Measurements from ENCODE around the gene ALG10B.
"Not testable (repeated sequence)": the region's sequence is repeated elsewhere in the genome, so short reads cannot be mapped to it uniquely, and the experiment has no call there.

Gene ALG10B

GRCh38 chr12:38291160-38291559 lies 25.4 kb upstream of the ALG10B start:
- Histone ChIP-seq H3K9me3 (ENCODE audit: insufficient read depth, low read length) (no peaks in the 10 kb centered on the region), H3K27ac (ENCODE audit: low read depth, low read length) (no peak overlapping the region), H3K9ac (ENCODE audit: low read length) (no peak overlapping the region), H3K4me2 (ENCODE audit: low read depth, low read length, poor library complexity, severe bottlenecking) (no peak overlapping the region), H3F3A (ENCODE audit: insufficient read depth) (no peaks in the 10 kb centered on the region), H3K4me3 (ENCODE audit: insufficient read depth, low read length, poor library complexity, severe bottlenecking) (no peak overlapping the region), H3K79me2 (ENCODE audit: insufficient read depth, low read length) (no peaks in the 10 kb centered on the region), H3K27me3 (ENCODE audit: low read length) (no peaks in the 10 kb centered on the region), H3K9me2 (replicated peaks; ENCODE audit: insufficient read depth, low read length) (no peaks in the 10 kb centered on the region), H4K20me1 (ENCODE audit: low read depth, low read length) (no peaks in the 10 kb centered on the region), H3K36me3 (ENCODE audit: low read length) (no peaks in the 10 kb centered on the region), H2AFZ (ENCODE audit: low read depth, low read length, severe bottlenecking) (no peak overlapping the region)
- no peak for TF ChIP-seq CTCF (IDR thresholded peaks at IDR 0.05; ENCODE audit: insufficient read depth, low read length, poor library complexity, severe bottlenecking)
- no peak for TF ChIP-seq EZH2phosphoT487 (conservative IDR thresholded peaks at IDR 0.05; ENCODE audit: low read length)

GRCh38 chr12:38302972-38303371 lies 13.6 kb upstream of the ALG10B start:
- not testable (repeated sequence) for H3K9ac ChIP-seq (ENCODE audit: low read length); H3K4me3 ChIP-seq (ENCODE audit: insufficient read depth, low read length, poor library complexity, severe bottlenecking); H3K9me2 ChIP-seq (replicated peaks; ENCODE audit: insufficient read depth, low read length); H4K20me1 ChIP-seq (ENCODE audit: low read depth, low read length); H3K79me2 ChIP-seq (ENCODE audit: insufficient read depth, low read length); H3K9me3 ChIP-seq (ENCODE audit: insufficient read depth, low read length); H3K4me2 ChIP-seq (ENCODE audit: low read depth, low read length, poor library complexity, severe bottlenecking); H3K27ac ChIP-seq (ENCODE audit: low read depth, low read length); H3F3A ChIP-seq (ENCODE audit: insufficient read depth); H3K36me3 ChIP-seq (ENCODE audit: low read length); H3K27me3 ChIP-seq (ENCODE audit: low read length); H2AFZ ChIP-seq (ENCODE audit: low read depth, low read length, severe bottlenecking)

- not testable (repeated sequence) for H3K27me3 ChIP-seq (ENCODE audit: low read length); H3K9ac ChIP-seq (ENCODE audit: low read length); H3K4me3 ChIP-seq (ENCODE audit: insufficient read depth, low read length, poor library complexity, severe bottlenecking); H3K27ac ChIP-seq (ENCODE audit: low read depth, low read length); H3K4me2 ChIP-seq (ENCODE audit: low read depth, low read length, poor library complexity, severe bottlenecking); H3K9me2 ChIP-seq (replicated peaks; ENCODE audit: insufficient read depth, low read length); H3K9me3 ChIP-seq (ENCODE audit: insufficient read depth, low read length); H2AFZ ChIP-seq (ENCODE audit: low read depth, low read length, severe bottlenecking); H3F3A ChIP-seq (ENCODE audit: insufficient read depth); H3K79me2 ChIP-seq (ENCODE audit: insufficient read depth, low read length); H3K36me3 ChIP-seq (ENCODE audit: low read length); H4K20me1 ChIP-seq (ENCODE audit: low read depth, low read length)
These were observed 5.4 kb downstream of the ALG10B start for GRCh38 chr12:38321966-38322365.

- H3K27me3 ChIP-seq (ENCODE audit: low read length): no peaks in the 10 kb centered on the region
- no peaks in the 10 kb centered on the region for H3K9me2 ChIP-seq (replicated peaks; ENCODE audit: insufficient read depth, low read length)
- H3K27ac ChIP-seq (ENCODE audit: low read depth, low read length): no peak overlapping the region
- no peaks in the 10 kb centered on the region for H4K20me1 ChIP-seq (ENCODE audit: low read depth, low read length)
- TF ChIP-seq CTCF (IDR thresholded peaks at IDR 0.05; ENCODE audit: insufficient read depth, low read length, poor library complexity, severe bottlenecking): no peak
- TF ChIP-seq EZH2phosphoT487 (conservative IDR thresholded peaks at IDR 0.05; ENCODE audit: low read length): no peak
- no peak overlapping the region for H3K4me3 ChIP-seq (ENCODE audit: insufficient read depth, low read length, poor library complexity, severe bottlenecking)
- H3K9me3 ChIP-seq (ENCODE audit: insufficient read depth, low read length): no peaks in the 10 kb centered on the region
- no peak overlapping the region for H2AFZ ChIP-seq (ENCODE audit: low read depth, low read length, severe bottlenecking)
- no peak overlapping the region for H3K4me2 ChIP-seq (ENCODE audit: low read depth, low read length, poor library complexity, severe bottlenecking)
- no peaks in the 10 kb centered on the region for H3K79me2 ChIP-seq (ENCODE audit: insufficient read depth, low read length)
- no peak overlapping the region for H3K9ac ChIP-seq (ENCODE audit: low read length)
- no peaks in the 10 kb centered on the region for H3K36me3 ChIP-seq (ENCODE audit: low read length)
- no peaks in the 10 kb centered on the region for H3F3A ChIP-seq (ENCODE audit: insufficient read depth)
These were observed 8.3 kb downstream of the ALG10B start for GRCh38 chr12:38324912-38325311.

All from SU-DHL-6 (cell line).